H1 (cell line): ENCODE measurements around the gene TTC28. TPM values are rescaled to one million over a fixed set of nuclear protein-coding genes. Genes with fewer than 3 reads are reported as not detected.

Source experiments
- CTCF ChIA-PET: fragments of 300-600 bp; sonication (Branson Sonifier 250); formaldehyde crosslinking; loops from one replicate; lab custom pipeline; 2021; ENCODE audit not compliant: partially characterized antibody; lab: Charles Lee
- POLR2A ChIA-PET: fragments of 300-600 bp; sonication (Branson Sonifier 250); formaldehyde crosslinking; loops from one replicate; lab custom pipeline; 2021; ENCODE audit warnings: inconsistent platforms; ENCODE audit not compliant: partially characterized antibody; lab: Charles Lee
- DNase-seq, 2 experiments: peaks; one replicate each; pipeline versions ENCODE4 v3.0.0 to v3.0.0-alpha.2; 2010 to 2022; ENCODE audit warnings: low spot score in 2 of 2, low read depth in 1 of 2, mixed read lengths in 1 of 2
- FAIRE-seq: peaks from 2 replicates; lab custom pipeline; 2011; peaks lifted over from hg19 to GRCh38; lab: Jason Lieb, UNC
- H2AFZ ChIP-seq: 2 replicates; pipeline ENCODE4 v1.8.1; 2012; ENCODE audit warnings: low read length, inconsistent platforms
- H2AK5ac ChIP-seq: 2 replicates; pipeline ENCODE4 v1.6.1; 2013; ENCODE audit warnings: low read depth, low read length
- H2BK120ac ChIP-seq: replicated peaks from 2 replicates; pipeline ENCODE3; 2013; ENCODE audit warnings: low read depth, low read length, inconsistent platforms
- H2BK12ac ChIP-seq: 2 replicates; pipeline ENCODE4 v1.6.1; 2013; ENCODE audit warnings: low read depth, low read length
- H2BK15ac ChIP-seq: 2 replicates; pipeline ENCODE4 v1.6.1; 2013; ENCODE audit warnings: low read length
- H2BK20ac ChIP-seq: 2 replicates; pipeline ENCODE4 v1.6.1; 2013; ENCODE audit warnings: low read length
- H2BK5ac ChIP-seq: 2 replicates; pipeline ENCODE4 v1.6.1; 2013; ENCODE audit warnings: low read depth, low read length
- H3K14ac ChIP-seq: 2 replicates; pipeline ENCODE4 v1.6.1; 2013; ENCODE audit warnings: inconsistent platforms; ENCODE audit not compliant: insufficient read length
- H3K18ac ChIP-seq: 2 replicates; pipeline ENCODE4 v1.6.1; 2013; ENCODE audit warnings: low read length; ENCODE audit errors: extremely low read depth
- H3K23ac ChIP-seq: 2 replicates; pipeline ENCODE4 v1.6.1; 2013; ENCODE audit warnings: inconsistent platforms; ENCODE audit not compliant: insufficient read length
- H3K23me2 ChIP-seq: 2 replicates; pipeline ENCODE4 v1.6.1; 2013; ENCODE audit warnings: low read depth, low read length
- H3K27ac ChIP-seq: 2 replicates; pipeline ENCODE4 v1.6.1; 2011; ENCODE audit warnings: low read depth, low read length, inconsistent platforms
- H3K27me3 ChIP-seq, 4 experiments: replicated peaks in 1 of 4; 1 replicate in 1 of 4; 2 replicates in 3 of 4; pipeline versions ENCODE4 v1.6.1 to v1.8.1; 2011 to 2013; ENCODE audit warnings: low read length in 3 of 4, mild to moderate bottlenecking in 3 of 4, inconsistent platforms in 2 of 4, mixed read lengths in 2 of 4, moderate library complexity in 1 of 4; ENCODE audit not compliant: control insufficient read depth in 3 of 4, insufficient read depth in 3 of 4; ENCODE audit errors: extremely low read depth in 1 of 4
- H3K36me3 ChIP-seq, 4 experiments: 2 replicates each; pipeline versions ENCODE4 v1.6.1 to v1.8.1; 2011 to 2013; ENCODE audit warnings: mild to moderate bottlenecking in 4 of 4, low read length in 3 of 4, moderate library complexity in 2 of 4, control low read depth in 1 of 4, inconsistent platforms in 1 of 4; ENCODE audit not compliant: insufficient read depth in 4 of 4, control insufficient read depth in 2 of 4
- H3K4ac ChIP-seq: replicated peaks from 2 replicates; pipeline ENCODE3; 2013; ENCODE audit warnings: low read length, low read depth, mixed read lengths, inconsistent platforms; ENCODE audit not compliant: insufficient read length
- H3K4me1 ChIP-seq, 4 experiments: replicated peaks in 1 of 4; 1 replicate in 1 of 4; 2 replicates in 3 of 4; pipeline versions ENCODE4 v1.6.1 to v1.8.1; 2011 to 2013; ENCODE audit warnings: low read length in 3 of 4, inconsistent platforms in 2 of 4, mixed read lengths in 1 of 4; ENCODE audit not compliant: insufficient read depth in 4 of 4, control insufficient read depth in 3 of 4
- H3K4me2 ChIP-seq, 2 experiments: 2 replicates each; pipeline versions ENCODE4 v1.6.1 to v1.8.1; 2011 to 2013; ENCODE audit warnings: low read depth in 2 of 2, low read length in 2 of 2, control low read depth in 1 of 2, inconsistent platforms in 1 of 2, mild to moderate bottlenecking in 1 of 2; ENCODE audit not compliant: insufficient read depth in 1 of 2
- H3K4me3 ChIP-seq, 4 experiments: fragments of 200-600, 300-600 bp in 1 of 4; sonication (generic), shearing (Covaris generic), sonication (Bioruptor Twin) in 1 of 4; 2 replicates each; pipeline versions ENCODE4 v1.5.1 to v1.8.1; 2011 to 2016; ENCODE audit warnings: low read length in 4 of 4, low read depth in 3 of 4, control low read depth in 2 of 4, inconsistent platforms in 2 of 4, mild to moderate bottlenecking in 2 of 4, mixed read lengths in 1 of 4, moderate library complexity in 1 of 4; ENCODE audit not compliant: insufficient read depth in 2 of 4; ENCODE audit errors: extremely low read depth in 1 of 4
- H3K56ac ChIP-seq: replicated peaks from 2 replicates; pipeline ENCODE3; 2013; ENCODE audit warnings: low read depth, mild to moderate bottlenecking, mixed read lengths, low read length, inconsistent platforms; ENCODE audit not compliant: insufficient read length
- H3K79me1 ChIP-seq: 2 replicates; pipeline ENCODE4 v1.6.1; 2013; ENCODE audit warnings: low read depth, low read length, control low read depth
- H3K79me2 ChIP-seq, 2 experiments: 2 replicates each; pipeline versions ENCODE4 v1.6.1 to v1.8.1; 2012 to 2013; ENCODE audit warnings: low read length in 2 of 2, mild to moderate bottlenecking in 2 of 2, inconsistent platforms in 1 of 2; ENCODE audit not compliant: insufficient read depth in 2 of 2, control insufficient read depth in 1 of 2
- H3K9ac ChIP-seq, 4 experiments: replicated peaks in 1 of 4; 1 replicate in 1 of 4; 2 replicates in 3 of 4; pipeline versions ENCODE4 v1.6.1 to v1.8.1; 2011 to 2013; ENCODE audit warnings: low read depth in 3 of 4, low read length in 3 of 4, control low read depth in 2 of 4, mild to moderate bottlenecking in 2 of 4, moderate library complexity in 2 of 4, inconsistent platforms in 1 of 4; ENCODE audit errors: extremely low read depth in 1 of 4
- H3K9me3 ChIP-seq, 2 experiments: 2 replicates each; pipeline versions ENCODE4 v1.6.1 to v1.8.1; 2012 to 2013; ENCODE audit warnings: mild to moderate bottlenecking in 2 of 2, moderate library complexity in 2 of 2, control low read depth in 1 of 2, inconsistent platforms in 1 of 2, low read depth in 1 of 2, low read length in 1 of 2, mixed read lengths in 1 of 2; ENCODE audit not compliant: insufficient read depth in 2 of 2
- H4K20me1 ChIP-seq, 2 experiments: replicated peaks in 1 of 2; 2 replicates each; pipeline versions ENCODE3 to v1.8.1; 2011 to 2013; ENCODE audit warnings: inconsistent platforms in 2 of 2, low read length in 2 of 2, mild to moderate bottlenecking in 1 of 2; ENCODE audit not compliant: insufficient read depth in 2 of 2, control insufficient read depth in 1 of 2
- H4K5ac ChIP-seq: 2 replicates; pipeline ENCODE4 v1.6.1; 2013; ENCODE audit warnings: low read length, low read depth, mixed read lengths, inconsistent platforms; ENCODE audit not compliant: insufficient read length
- H4K8ac ChIP-seq: 2 replicates; pipeline ENCODE4 v1.8.0; 2013; ENCODE audit warnings: mild to moderate bottlenecking, moderate library complexity, low read length, inconsistent platforms; ENCODE audit not compliant: insufficient read depth; ENCODE audit errors: extremely low read depth
- H4K91ac ChIP-seq: replicated peaks from 2 replicates; pipeline ENCODE3; 2013; ENCODE audit warnings: low read length, mixed read lengths, inconsistent platforms; ENCODE audit not compliant: insufficient read length
- ASH2L ChIP-seq: fragments of 200-600, 300-600 bp; sonication (generic); IDR thresholded peaks from one replicate; pipeline ENCODE4 v1.7.1; 2017; ENCODE audit warnings: low read length
- EP300 ChIP-seq, 2 experiments: IDR thresholded peaks; 1 replicate in 1 of 2; 2 replicates in 1 of 2; pipeline ENCODE4 v1.6.1; 2011 to 2012; ENCODE audit warnings: low read depth in 2 of 2, low read length in 2 of 2, mild to moderate bottlenecking in 2 of 2, borderline replicate concordance in 1 of 2, inconsistent platforms in 1 of 2, moderate library complexity in 1 of 2
- JUN ChIP-seq: IDR thresholded peaks from 2 replicates; pipeline ENCODE4 v1.6.1; 2011; ENCODE audit warnings: low read depth, mild to moderate bottlenecking, improper control_type of control experiment, low read length
- NANOG ChIP-seq: IDR thresholded peaks from 2 replicates; pipeline ENCODE4 v1.6.1; 2011; ENCODE audit warnings: low read length, low read depth, mild to moderate bottlenecking, inconsistent platforms; ENCODE audit not compliant: insufficient read depth, poor library complexity, severe bottlenecking
- POLR2AphosphoS5 ChIP-seq: IDR thresholded peaks from 2 replicates; pipeline ENCODE4 v1.6.1; 2011; ENCODE audit warnings: low read depth, low read length
- POU5F1 ChIP-seq: IDR thresholded peaks from 2 replicates; pipeline ENCODE4 v1.6.1; 2011; ENCODE audit warnings: low read depth, mild to moderate bottlenecking, low read length, moderate library complexity
- RFX5 ChIP-seq: IDR thresholded peaks from 2 replicates; pipeline ENCODE4 v1.6.1; 2011; ENCODE audit warnings: low read depth, low read length, improper control_type of control experiment, borderline replicate concordance
- RNF2 ChIP-seq: fragments of 200-900, 300-1000 bp; sonication (generic); IDR thresholded peaks from 2 replicates; pipeline ENCODE4 v1.7.1; 2016; ENCODE audit warnings: borderline replicate concordance, low read depth, mild to moderate bottlenecking, antibody characterized with exemption, low read length; ENCODE audit not compliant: poor library complexity, severe bottlenecking; ENCODE audit errors: missing control alignments
- SUZ12 ChIP-seq: fragments of 200-600 bp; sonication (generic); IDR thresholded peaks from 2 replicates; pipeline ENCODE4 v1.6.1; 2012; ENCODE audit warnings: mild to moderate bottlenecking, inconsistent platforms, low read length, moderate library complexity, mixed read lengths
- YY1 ChIP-seq: IDR thresholded peaks from 2 replicates; pipeline ENCODE4 v1.6.1; 2011; ENCODE audit warnings: low read depth, mild to moderate bottlenecking, low read length
- WGBS, 2 experiments: shearing (Covaris generic) in 1 of 2; methylation state at CpG; one replicate each; pipeline versions ENCODE4 v1.1.6 to v1.1.7; 2013 to 2015; ENCODE audit warnings: low lambda C conversion rate in 2 of 2, mixed read lengths in 2 of 2, inconsistent platforms in 1 of 2, low coverage in 1 of 2, missing lambda C conversion rate in 1 of 2; ENCODE audit not compliant: insufficient replicate concordance in 2 of 2, insufficient coverage in 1 of 2, insufficient read length in 1 of 2; ENCODE audit errors: extremely low coverage in 1 of 2, missing lambda C conversion rate in 1 of 2; 5-methylcytosine and 5-hydroxymethylcytosine counted together
- polyA plus RNA-seq, 7 experiments: library from polyadenylated mRNA; depleted of rRNA in 3 of 7; stranded (reverse) in 5 of 7; unstranded in 2 of 7; fragments of >200 nt in 5 of 7; fragments of 200-250 nt in 2 of 7; gene quantifications; 1 replicate in 5 of 7; 2 replicates in 1 of 7; 4 replicates in 1 of 7; pipeline versions ENCODE4 v1.2.1 to v1.2.3, GENCODE V29; 2011 to 2013; ENCODE audit warnings: missing spikeins in 2 of 7, mixed read lengths in 2 of 7
- total RNA-seq: library from RNA; stranded (reverse); fragmentation: NEBNext Ultra II Directional; extraction: Animal tissue kit (Norgen Biotek cat#: 25700); gene quantifications from 2 replicates; pipeline ENCODE4 v1.2.1, GENCODE V29; 2021

TTC28 gene
- total and polyA plus RNA-seq, 2 of the 8 experiments (the other 6 are each of a cell fraction or from before 2014, with no cell fraction given): 2.6 to 12.6 TPM

- POLR2A ChIA-PET: interaction anchor here (0.6 kb wide), 1 partner anchor 103 kb away, joined by 5 read pairs; no protein-coding TSS in a partner anchor
- Histone ChIP-seq H3K23me2 (no peaks in the 10 kb centered on the region), H3K18ac (no peak overlapping the region), H3K27me3 (no peaks in the 10 kb centered on the region), H3K4me3 (no peak overlapping the region), H3K36me3 (no peaks in the 10 kb centered on the region), H3K27ac (no peak overlapping the region), H4K91ac (no peak overlapping the region), H2AK5ac (no peak overlapping the region), H2BK5ac (no peak overlapping the region), H3K4ac (no peak overlapping the region), H3K9ac (no peak overlapping the region), H4K8ac (no peak overlapping the region), H2AFZ (no peak overlapping the region), H3K79me2 (no peaks in the 10 kb centered on the region), H3K23ac (no peak overlapping the region), H2BK20ac (no peak overlapping the region), H2BK15ac (no peak overlapping the region), H4K5ac (no peak overlapping the region), H4K20me1 (no peaks in the 10 kb centered on the region), H3K79me1 (no peaks in the 10 kb centered on the region), H3K4me1 (no peaks in the 10 kb centered on the region), H2BK12ac (no peak overlapping the region), H3K9me3 (no peaks in the 10 kb centered on the region), H3K4me2 (no peak overlapping the region), H3K14ac (no peak overlapping the region), H2BK120ac (no peak overlapping the region), H3K56ac (no peak overlapping the region)
- CTCF ChIA-PET: no interaction called here
- no peak for FAIRE-seq
- TF ChIP-seq EP300 (IDR thresholded peaks at IDR 0.05; ENCODE audit: borderline replicate concordance in 1 of 2, low read depth in 2 of 2, low read length in 2 of 2) (no peak), RNF2 (no peak), JUN (no peak), POU5F1 (no peak), SUZ12 (no peak), POLR2AphosphoS5 (no peak), RFX5 (no peak), NANOG (no peak), YY1 (no peak), ASH2L (no peak)
- DNase-seq: no peak
- 91% methylated on average over 3 of the region's 3 CpGs; no CpG with 5 or more reads in 1 of the 2 experiments for WGBS, 2 experiments
These were observed 727.5 kb downstream of the TTC28 start for GRCh38 chr22:27952091-27952490.
